ENCODE measurements around the gene GZMB.

DNA sequence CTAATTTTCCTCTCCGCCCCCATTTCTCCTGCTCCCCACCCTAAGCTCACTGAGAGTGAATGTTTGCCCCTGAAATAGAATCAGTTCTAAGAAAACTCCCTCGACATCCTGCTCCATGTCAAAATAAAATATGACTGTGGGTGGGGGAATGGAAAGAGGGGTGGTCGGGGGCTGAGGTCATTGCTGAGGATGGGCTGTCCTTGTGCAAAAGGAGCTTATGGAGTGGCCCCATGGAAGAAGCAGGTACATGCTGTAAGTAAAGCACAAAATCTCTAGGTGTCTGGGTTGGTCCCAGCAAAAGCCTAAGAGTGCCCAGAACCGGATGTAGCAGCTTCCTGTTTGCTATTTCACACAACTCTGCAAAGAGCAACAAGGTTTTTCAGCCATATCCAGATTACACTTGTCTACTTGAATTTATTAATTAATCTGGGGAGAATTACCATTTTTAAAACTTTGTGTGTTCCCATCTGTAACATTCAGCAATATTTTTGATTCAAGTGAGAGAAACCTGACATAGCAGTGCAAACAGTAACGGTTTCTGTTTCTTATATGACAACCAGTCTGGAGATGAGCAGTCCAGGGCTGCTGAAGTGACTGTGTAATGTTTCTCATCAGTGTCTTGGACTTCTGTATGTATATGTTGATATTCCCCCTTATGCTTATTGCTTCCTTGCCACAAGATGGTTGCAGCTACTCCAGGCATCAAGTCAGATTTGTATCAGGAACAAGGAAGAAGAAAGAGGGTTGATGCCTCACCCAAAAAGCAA is 40.4 kb upstream of the GZMB start:
- TF ChIP-seq, protein P1, sequence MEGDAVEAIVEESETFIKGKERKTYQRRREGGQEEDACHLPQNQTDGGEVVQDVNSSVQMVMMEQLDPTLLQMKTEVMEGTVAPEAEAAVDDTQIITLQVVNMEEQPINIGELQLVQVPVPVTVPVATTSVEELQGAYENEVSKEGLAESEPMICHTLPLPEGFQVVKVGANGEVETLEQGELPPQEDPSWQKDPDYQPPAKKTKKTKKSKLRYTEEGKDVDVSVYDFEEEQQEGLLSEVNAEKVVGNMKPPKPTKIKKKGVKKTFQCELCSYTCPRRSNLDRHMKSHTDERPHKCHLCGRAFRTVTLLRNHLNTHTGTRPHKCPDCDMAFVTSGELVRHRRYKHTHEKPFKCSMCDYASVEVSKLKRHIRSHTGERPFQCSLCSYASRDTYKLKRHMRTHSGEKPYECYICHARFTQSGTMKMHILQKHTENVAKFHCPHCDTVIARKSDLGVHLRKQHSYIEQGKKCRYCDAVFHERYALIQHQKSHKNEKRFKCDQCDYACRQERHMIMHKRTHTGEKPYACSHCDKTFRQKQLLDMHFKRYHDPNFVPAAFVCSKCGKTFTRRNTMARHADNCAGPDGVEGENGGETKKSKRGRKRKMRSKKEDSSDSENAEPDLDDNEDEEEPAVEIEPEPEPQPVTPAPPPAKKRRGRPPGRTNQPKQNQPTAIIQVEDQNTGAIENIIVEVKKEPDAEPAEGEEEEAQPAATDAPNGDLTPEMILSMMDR (IDR thresholded peaks at IDR 0.05; ENCODE audit: low read depth, low read length) = no peak
- TF ChIP-seq EZH2phosphoT487 (IDR thresholded peaks at IDR 0.05; ENCODE audit: low read depth) = no peak

Measured in OCI-LY3 (cell line).